ENCODE measurements around the gene REG3G. TPM values are rescaled to one million over a fixed set of nuclear protein-coding genes. Genes with fewer than 3 reads are reported as not detected.

The REG3G gene
- total RNA-seq, 1 donor from 2014 or later = not detected

DNA sequence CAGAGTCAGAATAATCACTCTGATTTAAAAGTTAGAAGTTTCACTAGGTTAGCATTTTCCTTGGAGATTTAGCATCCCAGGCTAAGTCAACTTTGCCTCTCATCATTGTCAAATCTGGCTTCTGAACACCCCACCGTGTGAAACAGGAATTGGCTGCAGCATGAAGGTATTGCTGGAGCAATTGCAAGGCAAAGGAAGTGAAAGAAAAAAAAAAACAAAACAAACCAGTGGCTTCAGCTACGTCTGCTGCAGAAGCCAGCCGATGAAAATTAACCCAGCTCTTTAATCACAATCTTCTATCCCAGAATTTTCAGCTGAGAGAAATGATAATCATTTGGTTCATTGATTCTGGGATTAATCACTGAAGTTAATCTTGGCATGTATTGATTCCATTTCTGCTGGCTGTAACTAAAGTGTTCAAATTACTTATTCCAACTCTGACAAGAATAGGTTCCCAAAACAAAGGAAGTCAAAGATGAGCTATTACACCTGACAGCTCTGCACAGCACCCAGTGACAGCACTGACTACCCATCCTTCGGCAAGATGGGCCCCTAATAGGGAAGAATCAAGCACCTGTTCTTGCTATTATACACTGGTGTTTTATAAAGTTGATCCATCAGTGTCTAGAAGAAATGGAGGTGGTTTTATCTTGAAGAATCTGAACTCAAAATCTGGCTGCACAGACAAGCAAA is 42.7 kb upstream of the REG3G start:
- DNase-seq (ENCODE audit: low read depth) (no peak), FAIRE-seq (no peak)
- no peak overlapping the region for H3K4me3 ChIP-seq (ENCODE audit: low read depth, low read length)
- TF ChIP-seq, protein P1, sequence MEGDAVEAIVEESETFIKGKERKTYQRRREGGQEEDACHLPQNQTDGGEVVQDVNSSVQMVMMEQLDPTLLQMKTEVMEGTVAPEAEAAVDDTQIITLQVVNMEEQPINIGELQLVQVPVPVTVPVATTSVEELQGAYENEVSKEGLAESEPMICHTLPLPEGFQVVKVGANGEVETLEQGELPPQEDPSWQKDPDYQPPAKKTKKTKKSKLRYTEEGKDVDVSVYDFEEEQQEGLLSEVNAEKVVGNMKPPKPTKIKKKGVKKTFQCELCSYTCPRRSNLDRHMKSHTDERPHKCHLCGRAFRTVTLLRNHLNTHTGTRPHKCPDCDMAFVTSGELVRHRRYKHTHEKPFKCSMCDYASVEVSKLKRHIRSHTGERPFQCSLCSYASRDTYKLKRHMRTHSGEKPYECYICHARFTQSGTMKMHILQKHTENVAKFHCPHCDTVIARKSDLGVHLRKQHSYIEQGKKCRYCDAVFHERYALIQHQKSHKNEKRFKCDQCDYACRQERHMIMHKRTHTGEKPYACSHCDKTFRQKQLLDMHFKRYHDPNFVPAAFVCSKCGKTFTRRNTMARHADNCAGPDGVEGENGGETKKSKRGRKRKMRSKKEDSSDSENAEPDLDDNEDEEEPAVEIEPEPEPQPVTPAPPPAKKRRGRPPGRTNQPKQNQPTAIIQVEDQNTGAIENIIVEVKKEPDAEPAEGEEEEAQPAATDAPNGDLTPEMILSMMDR (IDR thresholded peaks at IDR 0.05; ENCODE audit: insufficient read depth, low read length, severe bottlenecking) = no peak
- H3K36me3 ChIP-seq (ENCODE audit: control insufficient read depth, insufficient read depth, low read length) = no peaks in the 10 kb centered on the region
- no peaks in the 10 kb centered on the region for H3K27me3 ChIP-seq (ENCODE audit: control insufficient read depth, insufficient read depth, low read length)

- TF ChIP-seq, protein P1 (IDR thresholded peaks at IDR 0.05; ENCODE audit: insufficient read depth, low read length, severe bottlenecking) = no peak
- DNase-seq (ENCODE audit: low read depth) = no peak
- H3K27me3 ChIP-seq (ENCODE audit: control insufficient read depth, insufficient read depth, low read length) = no peaks in the 10 kb centered on the region
- H3K36me3 ChIP-seq (ENCODE audit: control insufficient read depth, insufficient read depth, low read length) = no peaks in the 10 kb centered on the region
- no peak for FAIRE-seq
- H3K4me3 ChIP-seq (ENCODE audit: low read depth, low read length) = no peak overlapping the region
These were observed 41.1 kb upstream of the REG3G start for GRCh38 chr2:78984386-78984785.

- H3K36me3 ChIP-seq (ENCODE audit: control insufficient read depth, insufficient read depth, low read length) = no peaks in the 10 kb centered on the region
- H3K4me3 ChIP-seq (ENCODE audit: low read depth, low read length) = no peak overlapping the region
- TF ChIP-seq, protein P1 (IDR thresholded peaks at IDR 0.05; ENCODE audit: insufficient read depth, low read length, severe bottlenecking) = no peak
- DNase-seq (ENCODE audit: low read depth) (no peak), FAIRE-seq (no peak)
- H3K27me3 ChIP-seq (ENCODE audit: control insufficient read depth, insufficient read depth, low read length) = no peaks in the 10 kb centered on the region
These were observed 39.9 kb upstream of the REG3G start for GRCh38 chr2:78985558-78985957.

DNA sequence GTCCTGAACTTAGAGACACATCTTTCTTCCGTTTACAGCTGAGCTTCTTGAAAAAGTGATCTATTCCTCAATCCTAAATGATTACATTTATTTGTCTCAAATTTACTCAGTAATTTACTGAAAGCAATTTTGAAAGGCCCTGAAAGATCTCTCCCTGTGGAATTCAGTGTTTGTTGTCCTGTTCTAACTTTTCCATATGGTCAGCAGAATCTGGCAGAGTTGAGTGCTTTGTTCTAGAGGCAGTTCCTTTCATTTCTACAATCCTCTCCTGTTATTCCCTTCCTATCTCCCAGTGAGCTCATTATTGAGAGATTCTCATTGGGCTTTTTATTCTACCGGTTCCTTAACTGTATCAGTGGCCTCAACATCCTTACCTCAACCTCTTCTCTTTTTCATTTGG is 36.5 kb upstream of the REG3G start:
- peaks cover 2% of the 10 kb centered on the region for H3K27me3 ChIP-seq (ENCODE audit: control insufficient read depth, insufficient read depth, low read length)
- DNase-seq (ENCODE audit: low read depth) (no peak), FAIRE-seq (no peak)
- no peaks in the 10 kb centered on the region for H3K36me3 ChIP-seq (ENCODE audit: control insufficient read depth, insufficient read depth, low read length)
- TF ChIP-seq, protein P1 (IDR thresholded peaks at IDR 0.05; ENCODE audit: insufficient read depth, low read length, severe bottlenecking) = no peak
- no peak overlapping the region for H3K4me3 ChIP-seq (ENCODE audit: low read depth, low read length)

DNA sequence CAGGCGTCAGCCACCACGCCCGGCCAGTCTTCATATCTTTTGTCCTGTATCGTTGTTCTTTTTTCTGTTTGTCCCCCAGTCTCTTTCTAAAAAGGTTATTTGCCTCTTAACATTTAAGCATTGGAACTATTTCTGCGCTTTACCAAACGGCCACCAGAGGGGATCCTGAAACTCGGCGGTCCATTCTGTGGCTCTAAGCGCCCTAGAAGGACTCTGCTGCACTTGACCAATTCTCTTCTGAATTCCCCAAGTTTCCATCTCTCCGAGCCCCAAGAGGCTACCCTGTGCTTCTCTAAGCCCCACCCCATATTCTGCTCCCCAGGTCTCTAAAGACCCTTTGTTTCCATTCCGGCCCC is 33.1 kb upstream of the REG3G start:
- TF ChIP-seq, protein P1 (IDR thresholded peaks at IDR 0.05; ENCODE audit: insufficient read depth, low read length, severe bottlenecking) = no peak
- DNase-seq (ENCODE audit: low read depth) (no peak), FAIRE-seq (no peak)
- peaks cover 2% of the 10 kb centered on the region for H3K27me3 ChIP-seq (ENCODE audit: control insufficient read depth, insufficient read depth, low read length)
- H3K4me3 ChIP-seq (ENCODE audit: low read depth, low read length) = no peak overlapping the region
- no peaks in the 10 kb centered on the region for H3K36me3 ChIP-seq (ENCODE audit: control insufficient read depth, insufficient read depth, low read length)

Data from bronchial epithelial cell (primary cell).